NT2/D1 (cell line): ENCODE results near the gene ROR2.
A peak's percentile ranks its signal among the peaks of the same experiment; 100 is the strongest.

ENCODE experiments used
- DNase-seq: peaks from one replicate; pipeline ENCODE4 v3.0.0-alpha.2; 2011; ENCODE audit warnings: low read depth, low spot score
- H3K27me3 ChIP-seq: 2 replicates; pipeline ENCODE4 v1.6.0; 2011; ENCODE audit warnings: mild to moderate bottlenecking; ENCODE audit not compliant: insufficient read length, insufficient read depth
- H3K36me3 ChIP-seq: 2 replicates; pipeline ENCODE4 v1.6.1; 2011; ENCODE audit warnings: mild to moderate bottlenecking, low read length, mixed read lengths; ENCODE audit not compliant: insufficient read depth, insufficient read length
- H3K4me1 ChIP-seq: 2 replicates; pipeline ENCODE4 v1.5.1; 2011; ENCODE audit not compliant: insufficient read depth, insufficient read length
- H3K4me3 ChIP-seq: 2 replicates; pipeline ENCODE4 v1.5.1; 2011; ENCODE audit warnings: low read depth; ENCODE audit not compliant: insufficient read length
- H3K9ac ChIP-seq: 2 replicates; pipeline ENCODE4 v1.6.0; 2011; ENCODE audit warnings: low read depth; ENCODE audit not compliant: insufficient read length
- H3K9me3 ChIP-seq: 2 replicates; pipeline ENCODE4 v1.5.1; 2011; ENCODE audit warnings: mild to moderate bottlenecking, low read length; ENCODE audit not compliant: insufficient read depth
- SUZ12 ChIP-seq: IDR thresholded peaks from 2 replicates; pipeline ENCODE4 v1.6.1; 2011; ENCODE audit not compliant: insufficient read length, insufficient read depth; ENCODE audit errors: extremely low read depth
- YY1 ChIP-seq: IDR thresholded peaks from 2 replicates; pipeline ENCODE4 v1.6.1; 2011; ENCODE audit not compliant: insufficient read length, insufficient read depth
- ZNF274 ChIP-seq: IDR thresholded peaks from 2 replicates; pipeline ENCODE4 v1.6.1; 2011; ENCODE audit warnings: mild to moderate bottlenecking, low read depth, low read length

The ROR2 gene

GRCh38 chr9:91891915-91892314, 58.1 kb downstream of the ROR2 start:
- Histone ChIP-seq H3K4me3 (no peak overlapping the region), H3K4me1 (no peaks in the 10 kb centered on the region), H3K9ac (no peak overlapping the region), H3K27me3 (peaks cover 39% of the 10 kb centered on the region), H3K9me3 (no peaks in the 10 kb centered on the region), H3K36me3 (no peaks in the 10 kb centered on the region)
- no peak for DNase-seq
- TF ChIP-seq YY1 (no peak), SUZ12 (no peak), ZNF274 (no peak)

DNA sequence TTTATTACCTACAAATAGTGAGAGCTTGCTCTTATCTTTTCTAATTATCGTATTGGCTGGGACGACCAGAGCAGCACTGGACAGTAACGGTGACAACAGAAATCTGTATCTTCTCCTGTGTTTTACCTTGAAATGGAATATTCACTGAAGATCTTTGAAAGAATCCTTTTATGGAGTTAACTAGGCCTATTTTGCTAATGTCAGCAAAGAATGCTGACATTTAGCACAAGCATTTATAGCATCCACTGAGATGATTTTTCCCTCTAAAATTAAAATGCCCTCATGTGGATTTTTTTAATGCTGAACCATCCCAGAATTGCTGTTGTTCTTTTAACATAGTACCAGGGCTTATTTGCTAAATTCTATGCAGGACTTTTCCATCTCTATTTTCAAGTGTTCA, 59.4 kb downstream of the ROR2 start:
- H3K4me1 ChIP-seq, result peaks cover 3% of the 10 kb centered on the region
- DNase-seq, result no peak
- no peak overlapping the region for H3K9ac ChIP-seq
- H3K4me3 ChIP-seq, result no peak overlapping the region
- TF ChIP-seq ZNF274 (no peak), SUZ12 (no peak), YY1 (no peak)
- H3K9me3 ChIP-seq, result no peaks in the 10 kb centered on the region
- no peaks in the 10 kb centered on the region for H3K36me3 ChIP-seq
- peaks cover 39% of the 10 kb centered on the region for H3K27me3 ChIP-seq

DNA sequence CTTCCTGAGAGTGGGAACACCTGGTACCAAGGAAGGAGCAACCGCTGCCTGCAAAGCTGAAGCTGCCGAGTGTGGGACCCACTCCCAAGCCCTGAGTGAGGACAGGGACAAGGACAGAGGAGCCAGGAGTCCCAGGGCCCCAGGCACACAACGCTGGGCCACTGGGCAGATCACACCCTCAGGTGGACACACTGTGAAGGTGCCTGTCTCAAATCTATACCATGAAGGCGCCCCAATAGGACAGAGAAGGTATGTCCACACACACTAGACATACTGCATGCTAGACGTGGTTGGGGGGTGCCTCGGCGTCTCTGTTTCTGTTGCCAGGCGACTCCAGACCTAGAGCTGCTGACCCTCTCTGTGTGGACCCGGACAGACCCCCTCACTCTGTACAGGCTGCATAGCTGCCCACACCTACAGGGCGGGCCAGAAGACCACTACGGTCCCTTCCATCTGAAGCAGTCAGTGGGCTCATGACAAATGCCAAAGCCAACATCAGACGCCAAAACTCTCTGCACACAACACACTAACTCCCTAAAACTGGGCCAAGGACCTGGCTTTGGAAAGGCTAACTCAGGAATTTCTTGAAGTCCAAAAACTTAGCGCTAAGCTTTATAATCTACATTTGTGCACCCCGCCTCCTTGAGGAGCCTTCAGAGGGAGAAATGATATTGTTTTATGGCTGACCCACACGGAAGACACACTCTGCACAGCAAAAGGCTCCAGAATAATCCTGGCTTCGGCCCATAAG, 60.7 kb downstream of the ROR2 start:
- no peak overlapping the region for H3K4me3 ChIP-seq
- H3K27me3 ChIP-seq, result peaks cover 39% of the 10 kb centered on the region
- TF ChIP-seq YY1 (no peak), ZNF274 (no peak), SUZ12 (no peak)
- no peak overlapping the region for H3K9ac ChIP-seq
- H3K9me3 ChIP-seq, result no peaks in the 10 kb centered on the region
- DNase-seq, result no peak
- no peaks in the 10 kb centered on the region for H3K36me3 ChIP-seq
- peaks cover 7% of the 10 kb centered on the region for H3K4me1 ChIP-seq

DNA sequence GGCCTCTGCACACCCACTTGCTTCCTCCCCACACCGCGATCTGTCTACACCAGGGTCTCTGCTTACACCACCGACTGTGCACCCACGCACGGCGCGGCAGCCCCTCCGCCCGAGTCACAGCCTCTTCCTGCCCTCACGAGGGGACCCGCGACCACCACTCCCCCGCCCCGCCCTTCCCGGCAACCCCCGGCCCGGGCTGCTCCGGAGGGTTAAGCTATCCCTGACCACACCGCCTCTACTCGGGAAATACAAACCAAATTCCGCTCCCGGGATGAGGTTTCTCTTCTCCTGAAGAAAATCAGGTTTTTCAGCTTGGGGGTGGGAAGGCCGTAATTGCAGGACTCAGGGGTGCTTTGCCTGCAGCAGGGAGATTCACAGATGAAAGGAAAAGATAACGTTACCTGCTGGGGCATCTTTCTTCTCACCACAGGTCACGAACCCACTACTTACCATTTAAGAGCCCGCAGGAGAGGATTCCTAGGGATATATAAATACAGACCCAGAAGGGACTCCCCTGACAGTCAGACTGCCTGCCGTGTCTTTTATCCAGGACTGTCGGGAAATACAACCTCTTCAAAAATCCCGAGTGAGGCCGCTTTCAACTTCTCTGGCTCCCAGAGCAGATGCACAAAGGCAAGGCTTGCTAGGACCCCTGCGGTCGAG, 63.5 kb downstream of the ROR2 start:
- no peaks in the 10 kb centered on the region for H3K9me3 ChIP-seq
- peak overlapping the region; percentile 76 for H3K9ac ChIP-seq
- no peak for TF ChIP-seq SUZ12
- no peak for TF ChIP-seq YY1
- TF ChIP-seq ZNF274, result no peak
- peaks cover 7% of the 10 kb centered on the region for H3K36me3 ChIP-seq
- H3K27me3 ChIP-seq, result peaks cover 40% of the 10 kb centered on the region
- H3K4me1 ChIP-seq, result peaks cover 7% of the 10 kb centered on the region
- H3K4me3 ChIP-seq, result peak overlapping the region; percentile 31
- DNase-seq, result peak; percentile 50

- Histone ChIP-seq H3K4me1 (peaks cover 7% of the 10 kb centered on the region), H3K27me3 (peaks cover 38% of the 10 kb centered on the region), H3K36me3 (peaks cover 7% of the 10 kb centered on the region), H3K4me3 (peak overlapping the region; percentile 31), H3K9me3 (no peaks in the 10 kb centered on the region), H3K9ac (peak overlapping the region; percentile 76)
- no peak for DNase-seq
- no peak for TF ChIP-seq ZNF274
- no peak for TF ChIP-seq YY1
- no peak for TF ChIP-seq SUZ12
Measured at GRCh38 chr9:91885746-91886413, 64.1 kb downstream of the ROR2 start.

- Histone ChIP-seq H3K9ac (no peak overlapping the region), H3K4me1 (peaks cover 7% of the 10 kb centered on the region), H3K36me3 (peaks cover 7% of the 10 kb centered on the region), H3K4me3 (no peak overlapping the region), H3K27me3 (peaks cover 29% of the 10 kb centered on the region), H3K9me3 (no peaks in the 10 kb centered on the region)
- DNase-seq, result no peak
- TF ChIP-seq SUZ12, result no peak
- TF ChIP-seq YY1, result no peak
- TF ChIP-seq ZNF274, result no peak
Measured at GRCh38 chr9:91884696-91885687, 65.0 kb downstream of the ROR2 start.

DNA sequence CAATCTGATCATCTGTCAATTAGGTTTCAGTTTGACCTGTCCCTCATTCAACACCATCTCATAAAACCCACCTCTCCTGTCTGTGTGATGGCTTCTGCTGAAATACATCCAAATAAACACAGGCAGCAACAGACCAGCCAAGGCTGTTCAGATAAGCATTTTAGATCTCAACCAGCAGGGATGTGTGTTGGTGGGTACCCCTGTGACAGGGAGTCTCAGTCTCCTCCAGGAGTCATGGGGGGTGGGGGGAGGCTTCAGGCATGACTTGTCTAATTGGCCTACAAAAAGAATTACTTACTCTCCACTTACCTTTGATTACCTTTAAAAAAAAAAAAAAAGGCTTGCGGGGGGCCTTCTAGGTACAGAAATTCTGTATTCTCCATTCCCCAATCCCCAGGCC, 65.9 kb downstream of the ROR2 start:
- Histone ChIP-seq H3K4me1 (peaks cover 7% of the 10 kb centered on the region), H3K36me3 (peaks cover 7% of the 10 kb centered on the region), H3K9ac (no peak overlapping the region), H3K4me3 (no peak overlapping the region), H3K9me3 (no peaks in the 10 kb centered on the region), H3K27me3 (peaks cover 21% of the 10 kb centered on the region)
- TF ChIP-seq SUZ12 (no peak), YY1 (no peak), ZNF274 (no peak)
- DNase-seq, result no peak
